Esophagus muscularis mucosa (tissue), 4 donors: ENCODE data around the gene ACSM3. TPM values are rescaled to one million over a fixed set of nuclear protein-coding genes. Genes with fewer than 3 reads are reported as not detected.

Experiments
- DNase-seq: peaks from one replicate; pipeline ENCODE4 v3.0.0-alpha.2; 2017; ENCODE audit errors: extremely low spot score
- H3K27ac ChIP-seq, 4 donors: fragments of 200-600 bp; sonication (generic); replicated peaks in 1 of 4; 1 replicate in 3 of 4; 2 replicates in 1 of 4; pipeline ENCODE4 v1.5.1; 2016 to 2019; ENCODE audit warnings: mild to moderate bottlenecking in 1 of 4
- H3K27me3 ChIP-seq, 4 donors: fragments of 200-600 bp; sonication (generic); one replicate each; pipeline versions ENCODE4 v1.5.1 to v1.6.0; 2016 to 2019
- H3K36me3 ChIP-seq, 4 donors: fragments of 200-600 bp; sonication (generic); one replicate each; pipeline ENCODE4 v1.5.1; 2016 to 2019
- H3K4me1 ChIP-seq, 4 donors: fragments of 200-600 bp; sonication (generic); one replicate each; pipeline ENCODE4 v1.5.1; 2016 to 2019
- H3K4me3 ChIP-seq, 4 donors: fragments of 200-600 bp; sonication (generic); 1 replicate in 2 of 4; 2 replicates in 2 of 4; pipeline ENCODE4 v1.5.1; 2016 to 2019; ENCODE audit warnings: mild to moderate bottlenecking in 4 of 4, moderate library complexity in 1 of 4
- H3K9me3 ChIP-seq, 4 donors: fragments of 200-600 bp; sonication (generic); 1 replicate in 3 of 4; 2 replicates in 1 of 4; pipeline ENCODE4 v1.5.1; 2016 to 2019
- CTCF ChIP-seq, 3 experiments: fragments of 200-600 bp in 2 of 3; fragments of 450-650 bp in 1 of 3; sonication (generic) in 2 of 3; IDR thresholded peaks; one replicate each; pipeline ENCODE4 v1.5.1; 2017 to 2019; ENCODE audit warnings: antibody characterized with exemption in 3 of 3, mild to moderate bottlenecking in 2 of 3, moderate library complexity in 1 of 3
- EP300 ChIP-seq: sonication (generic); formaldehyde crosslinking; IDR thresholded peaks from one replicate; pipeline ENCODE4 v1.6.1; 2017; ENCODE audit warnings: antibody characterized with exemption
- POLR2A ChIP-seq: fragments of 450-650 bp; IDR thresholded peaks from one replicate; pipeline ENCODE4 v1.6.1; 2017; ENCODE audit warnings: antibody characterized with exemption, moderate library complexity, mild to moderate bottlenecking, low read depth
- POLR2AphosphoS5 ChIP-seq, 2 donors: sonication (generic); formaldehyde crosslinking; IDR thresholded peaks; one replicate each; pipeline ENCODE4 v1.6.1; 2017; ENCODE audit warnings: antibody characterized with exemption in 2 of 2
- WGBS: methylation state at CpG from one replicate; pipeline ENCODE4 v1.1.5; 2018; 5-methylcytosine and 5-hydroxymethylcytosine counted together
- intact Hi-C: fragments of 100-400 bp; cut with DNase I; formaldehyde crosslinking; loops from one replicate; pipeline ENCODE4 v1.15.1; 2023
- small RNA-seq, 3 donors: library from RNA; depleted of rRNA; stranded (forward); fragments of <200 nt; gene quantifications; one replicate each; pipeline ENCODE3, GENCODE V24; 2016
- total RNA-seq, 4 donors: library from RNA; depleted of rRNA; stranded (reverse); fragments of >200 nt; gene quantifications; one replicate each; pipeline versions ENCODE4 v1.1.0 to v1.2.1, GENCODE V29; 2016

ACSM3 gene
- total RNA-seq, 4 donors from 2014 or later = 4.3 to 11.0 (median 5.9) TPM

- Histone ChIP-seq H3K9me3 (no peaks in the 10 kb centered on the region), H3K4me3 (no peak overlapping the region), H3K36me3 (no peaks in the 10 kb centered on the region), H3K4me1 (peaks cover 0 to 2% (median under 1%) of the 10 kb centered on the region in 4 donors), H3K27ac (no peak overlapping the region), H3K27me3 (no peaks in the 10 kb centered on the region)
- DNase-seq = no peak
- 75% methylated on average over 3 of the region's 3 CpGs for WGBS
- TF ChIP-seq CTCF (IDR thresholded peaks at IDR 0.05) (no peak), POLR2AphosphoS5 (IDR thresholded peaks at IDR 0.05) (no peak), POLR2A (no peak), EP300 (no peak)
- intact Hi-C loops = loop anchor here (10.0 kb wide), 1 partner anchor 100 kb away; no protein-coding TSS in a partner anchor
These were observed 80.8 kb downstream of the ACSM3 start for GRCh38 chr16:20844588-20844987.

- Histone ChIP-seq H3K27ac (no peak overlapping the region), H3K4me1 (peaks cover 14 to 17% (median 15%) of the 10 kb centered on the region in 4 donors), H3K27me3 (no peaks in the 10 kb centered on the region), H3K36me3 (no peaks in the 10 kb centered on the region), H3K4me3 (no peak overlapping the region), H3K9me3 (no peaks in the 10 kb centered on the region)
- TF ChIP-seq POLR2AphosphoS5 (IDR thresholded peaks at IDR 0.05) (no peak), CTCF (IDR thresholded peaks at IDR 0.05) (no peak), POLR2A (no peak), EP300 (no peak)
- intact Hi-C loops = loop anchor here (10.0 kb wide), 1 partner anchor 99 kb away; no protein-coding TSS in a partner anchor
- DNase-seq = no peak
- WGBS = 93% methylated on average over 6 of the region's 6 CpGs
These were observed 82.2 kb downstream of the ACSM3 start for GRCh38 chr16:20846030-20846429.

- intact Hi-C loops = loop anchor here (10.0 kb wide), 1 partner anchor 98 kb away; no protein-coding TSS in a partner anchor
- TF ChIP-seq CTCF (IDR thresholded peaks at IDR 0.05) (no peak), POLR2A (no peak), POLR2AphosphoS5 (IDR thresholded peaks at IDR 0.05) (no peak), EP300 (no peak)
- no peaks in the 10 kb centered on the region for H3K36me3 ChIP-seq
- no peak for DNase-seq
- H3K4me1 ChIP-seq = peaks cover 19 to 22% (median 21%) of the 10 kb centered on the region in 4 donors
- no peaks in the 10 kb centered on the region for H3K9me3 ChIP-seq
- no peak overlapping the region for H3K27ac ChIP-seq
- no peaks in the 10 kb centered on the region for H3K27me3 ChIP-seq
- no peak overlapping the region for H3K4me3 ChIP-seq
These were observed 82.7 kb downstream of the ACSM3 start for GRCh38 chr16:20846551-20846950.

Small RNA genes lying within 50 kb of the gene (small RNA-seq; reads per million reads assigned to genes)
- gene RF00618 = 0 reads per million in 3 donors
- 0 reads per million in 3 donors for gene RNU6-944P

Other genes starting within 250 kb of the ACSM3 start
- gene ACSM2B, start 187.6 kb upstream of the ACSM3 start, total RNA-seq = not detected
- under 1 TPM; 0.50 to 0.83 (median 0.65) TPM for gene ACSM1, start 66.3 kb upstream of the ACSM3 start, total RNA-seq
- 100 to 1,000 TPM in 1 of 4 donors, 10 to 100 TPM in 3; 54.0 to 102 (median 84.0) TPM for gene THUMPD1, start 22.2 kb upstream of the ACSM3 start, total RNA-seq
- gene ERI2, start 42.5 kb downstream of the ACSM3 start, total RNA-seq = 10 to 100 TPM in 3 of 4 donors, 1 to 10 TPM in 1; 8.3 to 21.2 (median 13.6) TPM
- 1 to 10 TPM; 2.0 to 4.9 (median 2.7) TPM for gene REXO5, start 42.5 kb downstream of the ACSM3 start, total RNA-seq
- 10 to 100 TPM; 18.3 to 37.4 (median 27.8) TPM for gene DCUN1D3, start 136.3 kb downstream of the ACSM3 start, total RNA-seq
- gene LYRM1, start 136.8 kb downstream of the ACSM3 start, total RNA-seq = 10 to 100 TPM; 38.9 to 69.2 (median 46.4) TPM